Thyroid gland (tissue), 4 donors: ENCODE measurements around the gene HOXB3.

ENCODE experiments used
- POLR2A ChIP-seq, 2 donors: fragments of 450-650 bp; IDR thresholded peaks; one replicate each; pipeline ENCODE4 v1.6.1; 2017; ENCODE audit warnings: antibody characterized with exemption in 2 of 2, mild to moderate bottlenecking in 2 of 2, moderate library complexity in 1 of 2
- TF ChIP-seq, protein P1 (sequence below), 6 experiments: fragments of 200-600 bp in 3 of 6; fragments of 450-650 bp in 3 of 6; sonication (generic) in 3 of 6; IDR thresholded peaks; one replicate each; pipeline ENCODE4 v1.5.1; 2016 to 2019; ENCODE audit warnings: antibody characterized with exemption in 6 of 6, mild to moderate bottlenecking in 2 of 6, inconsistent platforms in 1 of 6, moderate library complexity in 1 of 6

DNA sequence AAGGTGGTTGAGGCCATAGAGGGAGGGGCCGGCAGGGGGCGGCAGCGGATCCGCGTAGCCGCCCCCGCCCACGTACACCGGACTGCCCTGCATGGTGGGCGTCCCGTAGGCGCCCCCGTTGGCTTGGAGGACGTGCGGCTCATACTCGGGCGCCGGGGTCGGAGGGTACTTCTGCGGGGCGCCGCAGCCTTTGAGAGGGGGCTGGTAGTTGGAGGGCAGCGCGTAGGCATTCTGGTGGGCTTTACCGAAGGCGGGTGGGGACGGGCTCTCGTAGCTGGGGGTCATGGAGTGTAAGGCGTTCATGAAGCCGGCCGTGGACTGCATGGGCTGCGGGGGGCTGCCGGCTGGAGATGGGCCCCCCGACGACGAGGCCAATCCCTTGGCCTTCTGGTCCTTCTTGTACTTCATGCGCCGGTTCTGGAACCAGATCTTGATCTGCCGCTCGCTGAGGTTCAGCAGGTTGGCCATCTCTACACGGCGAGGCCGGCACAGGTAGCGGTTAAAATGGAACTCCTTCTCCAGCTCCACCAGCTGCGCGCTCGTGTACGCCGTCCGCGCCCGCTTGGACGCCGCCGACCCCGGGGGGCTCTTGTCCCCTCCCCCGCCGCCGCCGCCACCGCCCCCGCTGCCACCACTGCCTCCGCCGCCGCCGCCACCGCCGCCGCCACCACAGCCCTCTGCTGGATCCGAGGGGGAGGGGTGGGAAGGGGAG, 39.4 kb downstream of the HOXB3 start:
- TF ChIP-seq, protein P1, sequence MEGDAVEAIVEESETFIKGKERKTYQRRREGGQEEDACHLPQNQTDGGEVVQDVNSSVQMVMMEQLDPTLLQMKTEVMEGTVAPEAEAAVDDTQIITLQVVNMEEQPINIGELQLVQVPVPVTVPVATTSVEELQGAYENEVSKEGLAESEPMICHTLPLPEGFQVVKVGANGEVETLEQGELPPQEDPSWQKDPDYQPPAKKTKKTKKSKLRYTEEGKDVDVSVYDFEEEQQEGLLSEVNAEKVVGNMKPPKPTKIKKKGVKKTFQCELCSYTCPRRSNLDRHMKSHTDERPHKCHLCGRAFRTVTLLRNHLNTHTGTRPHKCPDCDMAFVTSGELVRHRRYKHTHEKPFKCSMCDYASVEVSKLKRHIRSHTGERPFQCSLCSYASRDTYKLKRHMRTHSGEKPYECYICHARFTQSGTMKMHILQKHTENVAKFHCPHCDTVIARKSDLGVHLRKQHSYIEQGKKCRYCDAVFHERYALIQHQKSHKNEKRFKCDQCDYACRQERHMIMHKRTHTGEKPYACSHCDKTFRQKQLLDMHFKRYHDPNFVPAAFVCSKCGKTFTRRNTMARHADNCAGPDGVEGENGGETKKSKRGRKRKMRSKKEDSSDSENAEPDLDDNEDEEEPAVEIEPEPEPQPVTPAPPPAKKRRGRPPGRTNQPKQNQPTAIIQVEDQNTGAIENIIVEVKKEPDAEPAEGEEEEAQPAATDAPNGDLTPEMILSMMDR (IDR thresholded peaks at IDR 0.05) = no peak
- no peak for TF ChIP-seq POLR2A (IDR thresholded peaks at IDR 0.05)
